Measurements from ENCODE around the gene PPAN.

PPAN gene

GRCh38 chr19:10141973-10142372, 35.8 kb downstream of the PPAN start:
- no peak for DNase-seq

GRCh38 chr19:10142701-10143375, 36.7 kb downstream of the PPAN start:
- peak; percentile 77 for DNase-seq

- DNase-seq = peak; percentile 46
These were observed 37.5 kb downstream of the PPAN start for GRCh38 chr19:10143681-10144080.

DNA sequence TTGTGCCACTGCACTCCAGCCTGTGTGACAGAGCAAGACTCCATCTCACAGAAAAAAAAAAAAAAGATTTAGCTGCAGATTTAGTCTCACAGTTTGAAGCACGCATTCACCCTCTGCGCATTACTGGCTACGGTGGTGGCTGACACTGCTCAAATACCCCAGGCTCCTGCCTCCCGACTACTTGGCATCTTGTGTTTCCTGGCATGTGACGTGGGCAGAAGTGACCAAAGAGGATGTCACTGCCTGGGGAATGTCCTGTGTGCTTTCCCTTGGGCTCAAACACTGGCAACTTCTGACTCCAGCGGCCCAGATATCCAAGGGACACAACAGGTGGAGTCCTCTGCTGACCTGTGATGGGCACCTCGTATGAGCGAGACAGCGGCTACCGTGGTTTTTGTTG, 38.2 kb downstream of the PPAN start:
- no peak for DNase-seq

- no peak for DNase-seq
These were observed 38.9 kb downstream of the PPAN start for GRCh38 chr19:10145031-10145430.

- DNase-seq = no peak
These were observed 40.0 kb downstream of the PPAN start for GRCh38 chr19:10146142-10146541.

DNA sequence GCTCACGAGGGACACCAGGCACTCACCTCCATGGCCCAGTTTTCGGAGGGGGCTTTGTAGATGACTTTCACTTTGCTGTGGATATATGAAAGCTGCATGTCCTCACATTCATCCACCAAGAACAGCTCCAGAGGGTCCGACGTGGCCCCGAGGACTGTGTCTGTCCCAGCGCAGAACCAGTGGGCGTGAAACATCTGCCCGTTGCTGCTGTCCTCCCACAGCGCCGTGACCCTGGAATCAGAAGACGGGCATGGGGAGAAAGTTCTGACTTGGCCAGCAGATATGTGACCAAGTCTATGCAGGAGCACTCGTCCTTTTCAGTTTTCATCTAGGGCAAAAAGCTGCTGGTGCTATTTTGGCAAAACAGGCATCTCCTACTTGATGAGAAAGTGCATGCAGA, 43.3 kb downstream of the PPAN start:
- DNase-seq = no peak

GRCh38 chr19:10151521-10151920, 45.4 kb downstream of the PPAN start:
- DNase-seq = no peak

GRCh38 chr19:10152100-10152499, 45.9 kb downstream of the PPAN start:
- DNase-seq = no peak

DNA sequence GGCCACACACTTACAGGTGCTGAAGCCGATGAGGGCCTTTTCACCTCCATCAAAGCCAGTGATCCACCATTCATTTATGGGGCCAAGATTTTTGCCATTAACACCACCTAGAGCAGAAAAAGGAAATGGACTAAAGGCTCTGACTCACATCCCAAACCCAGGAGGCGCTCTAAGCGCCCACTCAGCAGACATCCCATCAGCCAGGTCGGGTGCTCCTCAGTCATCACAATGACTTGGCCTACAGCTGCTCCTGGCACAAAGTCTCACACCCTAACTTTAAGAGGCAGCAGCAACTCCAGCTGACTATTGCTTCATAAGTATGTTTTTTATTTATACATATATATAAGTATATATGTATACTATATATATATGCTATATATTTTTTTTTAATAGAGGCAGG, 49.7 kb downstream of the PPAN start:
- no peak for DNase-seq

DNA sequence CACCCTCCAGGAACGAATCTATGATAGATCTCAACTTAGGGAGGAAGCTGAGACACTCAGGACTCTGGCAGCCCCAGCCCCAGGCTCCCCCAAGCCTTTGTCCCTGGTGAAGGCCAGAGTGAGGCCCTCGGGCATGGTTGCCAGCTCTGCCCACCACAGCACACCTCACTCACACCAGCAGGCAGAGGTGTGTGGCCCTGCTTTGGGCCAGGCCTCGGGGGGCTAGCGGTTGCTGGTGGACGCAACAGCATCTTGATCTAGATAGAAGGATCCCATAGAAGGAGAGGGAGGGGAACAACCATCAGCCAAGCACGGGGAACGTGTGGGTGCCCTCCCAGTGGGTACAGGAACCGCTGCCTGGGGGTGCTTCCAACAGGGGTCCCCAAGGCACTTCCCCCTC, 51.9 kb downstream of the PPAN start:
- no peak for DNase-seq

DNA sequence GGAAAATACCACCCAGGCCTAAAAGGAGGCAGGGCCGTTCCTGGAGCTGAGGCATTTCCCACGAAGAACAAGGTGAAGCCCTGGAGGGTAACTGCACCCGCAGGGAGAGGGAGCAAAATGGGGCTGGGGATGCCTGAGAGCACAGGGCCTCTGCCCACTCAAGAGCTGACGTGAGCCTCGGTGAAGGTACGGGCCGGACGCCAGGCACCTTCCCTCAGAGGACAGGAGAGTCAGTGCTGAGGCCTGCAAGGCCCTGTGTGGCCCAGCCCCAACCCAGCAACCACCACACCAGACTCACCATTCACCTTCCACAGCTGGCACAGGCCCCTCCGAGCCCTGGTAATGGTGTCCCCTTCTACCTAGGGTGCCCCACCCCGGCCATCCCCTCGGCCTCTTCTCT, 52.3 kb downstream of the PPAN start:
- no peak for DNase-seq

- DNase-seq = no peak
These were observed 53.4 kb downstream of the PPAN start for GRCh38 chr19:10159610-10160009.
